HepG2 (cell line): ENCODE results near the gene KREMEN1. TPM values are rescaled to one million over a fixed set of nuclear protein-coding genes. Genes with fewer than 3 reads are reported as not detected.

Experiments used
- ATAC-seq: fragments of 200-7000 bp; cut with Tn5 transposase; 3 replicates; pipeline ENCODE4 v1.9.1; 2020; ENCODE audit warnings: mild to moderate bottlenecking, moderate library complexity
- BruUV-seq: library from RNA; stranded (reverse); fragments of 400-500 nt; replicated peaks from 2 replicates; lab custom pipeline; 2021; lab: Mats Ljungman, UMichigan
- CTCF ChIA-PET: fragments of 300-600 bp; formaldehyde crosslinking; extraction: SDS; loops from one replicate; lab custom pipeline; 2021; ENCODE audit warnings: low total read pairs, inconsistent platforms, low intra/inter-chr PET ratio; lab: Yijun Ruan, JAX
- POLR2A ChIA-PET: fragments of 350-600 bp; sonication (Branson Sonifier 250); formaldehyde crosslinking; loops from one replicate; lab custom pipeline; 2020; ENCODE audit warnings: antibody characterized with exemption, inconsistent platforms; lab: Yijun Ruan, JAX
- DNase-seq: peaks from one replicate; pipeline ENCODE4 v3.0.0-alpha.2; 2015; ENCODE audit warnings: low spot score
- FAIRE-seq: peaks from 3 replicates; lab custom pipeline; 2011; peaks lifted over from hg19 to GRCh38; lab: Jason Lieb, UNC
- H2AFZ ChIP-seq: one replicate; pipeline ENCODE4 v1.6.1; 2011; ENCODE audit warnings: low read length, inconsistent platforms
- H3K27ac ChIP-seq: fragments of 300-600 bp; 3 replicates; pipeline ENCODE4 v1.8.0; 2011; ENCODE audit warnings: mixed run types, mild to moderate bottlenecking, mixed read lengths, low read length, inconsistent platforms; ENCODE audit not compliant: insufficient read depth; ENCODE audit errors: extremely low read length
- H3K27me3 ChIP-seq, 2 experiments: fragments of 200-600 bp in 1 of 2; 2 replicates in 1 of 2; 3 replicates in 1 of 2; pipeline versions ENCODE4 v1.6.0 to v1.8.0; 2011; ENCODE audit warnings: low read length in 2 of 2, mild to moderate bottlenecking in 2 of 2, moderate library complexity in 2 of 2, inconsistent platforms in 1 of 2; ENCODE audit not compliant: insufficient read depth in 2 of 2, control insufficient read depth in 1 of 2
- H3K36me3 ChIP-seq, 2 experiments: fragments of 200-600 bp in 1 of 2; replicated peaks in 1 of 2; 2 replicates in 1 of 2; 3 replicates in 1 of 2; pipeline versions ENCODE4 v1.5.1 to v1.8.0; 2011; ENCODE audit warnings: low read length in 2 of 2, inconsistent platforms in 1 of 2; ENCODE audit not compliant: insufficient read depth in 2 of 2, control insufficient read depth in 1 of 2
- H3K4me1 ChIP-seq: 2 replicates; pipeline ENCODE4 v1.5.1; 2012; ENCODE audit warnings: low read length, inconsistent platforms; ENCODE audit not compliant: insufficient read depth
- H3K4me2 ChIP-seq: 2 replicates; pipeline ENCODE4 v1.6.0; 2011; ENCODE audit warnings: low read depth, low read length, inconsistent platforms
- H3K4me3 ChIP-seq, 3 experiments: fragments of 200-600 bp in 1 of 3; sonication (generic), shearing (Covaris generic) in 1 of 3; replicated peaks in 1 of 3; 2 replicates each; pipeline ENCODE4 v1.5.1; 2011 to 2016; ENCODE audit warnings: low read length in 3 of 3, inconsistent platforms in 2 of 3, low read depth in 2 of 3, mild to moderate bottlenecking in 2 of 3, control low read depth in 1 of 3, mixed read lengths in 1 of 3; ENCODE audit not compliant: insufficient read depth in 1 of 3
- H3K79me2 ChIP-seq: one replicate; pipeline ENCODE4 v1.6.1; 2011; ENCODE audit warnings: low read length, inconsistent platforms; ENCODE audit not compliant: insufficient read depth
- H3K9ac ChIP-seq: 2 replicates; pipeline ENCODE4 v1.6.0; 2011; ENCODE audit warnings: mild to moderate bottlenecking, low read depth, low read length, inconsistent platforms; ENCODE audit not compliant: insufficient read depth
- H3K9me3 ChIP-seq: 2 replicates; pipeline ENCODE4 v1.5.1; 2012; ENCODE audit warnings: mild to moderate bottlenecking, low read length
- H4K20me1 ChIP-seq: 2 replicates; pipeline ENCODE4 v1.6.0; 2011; ENCODE audit warnings: inconsistent platforms, mild to moderate bottlenecking, low read length, moderate library complexity; ENCODE audit not compliant: insufficient read depth
- AGO2 ChIP-seq: fragments of 200-400 bp; formaldehyde crosslinking; optimal IDR thresholded peaks from 2 replicates; pipeline ENCODE3; 2017; ENCODE audit warnings: mild to moderate bottlenecking, low read depth, low read length, moderate library complexity
- BCL6 ChIP-seq: IDR thresholded peaks from 2 replicates; pipeline ENCODE4 v1.6.1; 2016; ENCODE audit warnings: missing genetic modification reagents, missing compliant biosample characterization
- EP300 ChIP-seq, 3 experiments: sonication (generic) in 1 of 3; formaldehyde crosslinking in 1 of 3; IDR thresholded peaks; 2 replicates each; pipeline versions ENCODE4 v1.5.1 to v1.6.1; 2011 to 2020; ENCODE audit warnings: low read depth in 2 of 3, low read length in 2 of 3, borderline replicate concordance in 1 of 3, improper control_type of control experiment in 1 of 3, mild to moderate bottlenecking in 1 of 3, missing genetic modification reagents in 1 of 3, moderate library complexity in 1 of 3
- HNF1A ChIP-seq, 2 experiments: sonication (generic) in 1 of 2; formaldehyde crosslinking in 1 of 2; IDR thresholded peaks; 2 replicates each; pipeline versions ENCODE4 v1.4.0 to v1.6.1; 2016 to 2020; ENCODE audit warnings: borderline replicate concordance in 1 of 2, low read depth in 1 of 2, mild to moderate bottlenecking in 1 of 2, missing genetic modification reagents in 1 of 2
- HNF4A ChIP-seq: sonication (generic); formaldehyde crosslinking; IDR thresholded peaks from 2 replicates; pipeline ENCODE4 v1.4.0; 2020; ENCODE audit warnings: missing genetic modification reagents
- HNRNPL ChIP-seq: fragments of 200-400 bp; formaldehyde crosslinking; IDR thresholded peaks from 2 replicates; pipeline ENCODE4 v1.6.1; 2017; ENCODE audit warnings: mild to moderate bottlenecking, low read depth, low read length
- RBM22 ChIP-seq: fragments of 200-400 bp; formaldehyde crosslinking; optimal IDR thresholded peaks from 2 replicates; pipeline ENCODE3; 2017; ENCODE audit warnings: mild to moderate bottlenecking, low read length, moderate library complexity
- RELA ChIP-seq: sonication (generic); formaldehyde crosslinking; IDR thresholded peaks from 2 replicates; pipeline ENCODE4 v1.4.0; 2020; ENCODE audit warnings: missing genetic modification reagents
- ZFY ChIP-seq: sonication (generic); formaldehyde crosslinking; IDR thresholded peaks from 2 replicates; pipeline ENCODE4 v1.4.0; 2020; ENCODE audit warnings: missing genetic modification reagents
- ZNF33B ChIP-seq: sonication (generic); formaldehyde crosslinking; IDR thresholded peaks from 2 replicates; pipeline ENCODE4 v1.5.1; 2020; ENCODE audit warnings: mild to moderate bottlenecking, missing genetic modification reagents
- ZNF512 ChIP-seq: sonication (generic); formaldehyde crosslinking; IDR thresholded peaks from 2 replicates; pipeline ENCODE4 v1.4.0; 2020; ENCODE audit warnings: mild to moderate bottlenecking, missing genetic modification reagents
- ZNF530 ChIP-seq: sonication (generic); formaldehyde crosslinking; IDR thresholded peaks from 2 replicates; pipeline ENCODE4 v1.5.0; 2020; ENCODE audit warnings: low read depth, mild to moderate bottlenecking, missing genetic modification reagents
- ZNF703 ChIP-seq: sonication (generic); formaldehyde crosslinking; IDR thresholded peaks from 2 replicates; pipeline ENCODE4 v1.5.1; 2020; ENCODE audit warnings: missing genetic modification reagents, mild to moderate bottlenecking, moderate library complexity, borderline replicate concordance
- ZNF776 ChIP-seq: sonication (generic); formaldehyde crosslinking; IDR thresholded peaks from 2 replicates; pipeline ENCODE4 v1.4.0; 2020; ENCODE audit warnings: mild to moderate bottlenecking, missing genetic modification reagents
- WGBS: methylation state at CpG from one replicate; pipeline ENCODE4 v1.1.6; 2017; ENCODE audit warnings: low lambda C conversion rate; 5-methylcytosine and 5-hydroxymethylcytosine counted together
- in situ Hi-C: cut with HindIII; loops from 2 replicates; pipeline ENCODE4 v1.10.0; 2017; ENCODE audit warnings: low pct_unique_long_range_greater_than_20kb; ENCODE audit not compliant: extremely low pct_ligation_motif_present
- intact Hi-C: fragments of 100-400 bp; cut with micrococcal nuclease; formaldehyde crosslinking; loops from one replicate; pipeline ENCODE4 v1.10.0; 2022; ENCODE audit not compliant: unreplicated experiment
- polyA plus RNA-seq, 8 experiments: library from polyadenylated mRNA; depleted of rRNA in 3 of 8; stranded (reverse) in 7 of 8; unstranded in 1 of 8; fragments of >200 nt; fragmentation: Illumina TruSeq in 4 of 8; extraction: Trizol in 4 of 8; gene quantifications; 2 replicates each; pipeline versions ENCODE4 v1.2.1 to v1.2.3, GENCODE V29; 2011 to 2016; ENCODE audit warnings: low read depth in 4 of 8, missing spikeins in 1 of 8, mixed read lengths in 1 of 8; ENCODE audit not compliant: insufficient read depth in 1 of 8
- total RNA-seq, 5 experiments: library from RNA; depleted of rRNA; stranded (reverse); fragments of >200 nt; fragmentation: Illumina TruSeq; extraction: Trizol; gene quantifications; 2 replicates each; pipeline ENCODE4 v1.2.3, GENCODE V29; 2016; ENCODE audit warnings: low read depth in 1 of 5

The KREMEN1 gene
- total and polyA plus RNA-seq, 2 of the 13 experiments (the other 11 are each of a cell fraction or from before 2014, with no cell fraction given): 9.8 to 13.8 TPM

- peak; percentile 15; the same call in 1 of the 3 replicates for ATAC-seq
- Histone ChIP-seq H3K36me3 (peaks cover 15 to 70% of the 10 kb centered on the region in 2 experiments; a peak in 4 of 5 replicates), H4K20me1 (peaks cover 7% of the 10 kb centered on the region), H2AFZ (no peak overlapping the region), H3K9me3 (no peaks in the 10 kb centered on the region), H3K4me2 (no peak overlapping the region), H3K27ac (peak overlapping the region; percentile 33), H3K79me2 (peaks cover 79% of the 10 kb centered on the region), H3K27me3 (no peaks in the 10 kb centered on the region), H3K4me3 (no peak overlapping the region), H3K4me1 (peaks cover 91% of the 10 kb centered on the region), H3K9ac (no peak overlapping the region)
- TF ChIP-seq HNRNPL (0 out of 2 replicates have a peak, but pooled peaks have one; percentile 47), ZNF33B (CRISPR knock-in tag) (no peak), BCL6 (CRISPR knock-in tag) (0 out of 2 replicates have a peak, but pooled peaks have one; percentile 13), ZNF703 (CRISPR knock-in tag) (no peak), RBM22 (peak; percentile 38), HNF1A (IDR thresholded peaks at IDR 0.05; ENCODE audit: low read depth) (no peak), HNF1A (CRISPR knock-in tag; IDR thresholded peaks at IDR 0.05; ENCODE audit: borderline replicate concordance) (0 out of 2 replicates have a peak, but pooled peaks have one; percentile 21), RELA (CRISPR knock-in tag) (no peak), EP300 (IDR thresholded peaks at IDR 0.05; ENCODE audit: low read depth in 2 of 2, low read length in 2 of 2) (peak in 1 of 2 experiments; percentile 36; a peak in 1 of 4 replicates), EP300 (CRISPR knock-in tag; IDR thresholded peaks at IDR 0.05; ENCODE audit: borderline replicate concordance) (no peak), ZNF530 (no peak), AGO2 (peak; percentile 9), ZNF776 (CRISPR knock-in tag) (no peak), ZNF512 (CRISPR knock-in tag) (no peak), HNF4A (CRISPR knock-in tag) (peak; percentile 31; the same call in 1 of the 2 replicates), ZFY (CRISPR knock-in tag) (0 out of 2 replicates have a peak, but pooled peaks have one; percentile 19)
- in situ Hi-C loops: loop anchor here (5.0 kb wide), 1 partner anchor 180 kb away; no protein-coding TSS in a partner anchor
- peak; percentile 56 for DNase-seq
- WGBS: 32% methylated on average over 4 of the region's 4 CpGs
- intact Hi-C loops: no loop called here
- POLR2A ChIA-PET: interaction anchor here (1.5 kb wide), 1 partner anchor 56 kb away, joined by 3 read pairs; no protein-coding TSS in a partner anchor
- no TSS peak for BruUV-seq
- CTCF ChIA-PET: no interaction called here
- FAIRE-seq: no peak
These were observed 35.4 kb upstream of the KREMEN1 start for GRCh38 chr22:29037340-29037932.
